Gastroesophageal sphincter (tissue), 3 donors: Measurements from ENCODE around the gene REL.

Experiments used
- EP300 ChIP-seq: sonication (generic); formaldehyde crosslinking; IDR thresholded peaks from one replicate; pipeline ENCODE4 v1.6.1; 2017; ENCODE audit warnings: antibody characterized with exemption, mild to moderate bottlenecking
- POLR2A ChIP-seq, 2 donors: fragments of 450-650 bp; IDR thresholded peaks; one replicate each; pipeline ENCODE4 v1.6.1; 2017; ENCODE audit warnings: antibody characterized with exemption in 2 of 2, mild to moderate bottlenecking in 2 of 2, moderate library complexity in 1 of 2
- POLR2AphosphoS5 ChIP-seq: sonication (generic); formaldehyde crosslinking; IDR thresholded peaks from one replicate; pipeline ENCODE4 v1.6.1; 2017; ENCODE audit warnings: antibody characterized with exemption
- TF ChIP-seq, protein P1 (sequence below), 4 experiments: fragments of 200-600 bp in 2 of 4; fragments of 450-650 bp in 2 of 4; sonication (generic) in 1 of 4; IDR thresholded peaks; one replicate each; pipeline ENCODE4 v1.5.1; 2017 to 2019; ENCODE audit warnings: antibody characterized with exemption in 4 of 4, mild to moderate bottlenecking in 2 of 4, moderate library complexity in 2 of 4

DNA sequence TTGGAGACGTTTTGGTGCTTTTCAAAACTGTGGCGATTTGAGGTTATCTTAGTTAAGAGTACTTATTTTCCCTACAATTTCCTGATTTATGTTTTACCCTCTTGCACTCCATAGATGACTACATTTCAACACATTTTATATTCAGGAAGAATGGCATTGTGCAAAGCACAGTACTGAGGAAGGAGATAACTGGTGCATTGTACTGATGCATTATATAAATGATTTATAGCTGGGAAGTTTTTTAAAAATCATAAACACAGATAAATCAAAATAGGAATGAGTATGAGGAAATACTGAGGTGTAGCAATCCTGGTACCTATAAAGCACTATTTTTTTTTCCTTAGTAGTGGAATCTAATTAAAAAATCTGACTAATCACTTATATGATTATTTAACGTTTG, 5.6 kb downstream of the REL start:
- TF ChIP-seq, protein P1, sequence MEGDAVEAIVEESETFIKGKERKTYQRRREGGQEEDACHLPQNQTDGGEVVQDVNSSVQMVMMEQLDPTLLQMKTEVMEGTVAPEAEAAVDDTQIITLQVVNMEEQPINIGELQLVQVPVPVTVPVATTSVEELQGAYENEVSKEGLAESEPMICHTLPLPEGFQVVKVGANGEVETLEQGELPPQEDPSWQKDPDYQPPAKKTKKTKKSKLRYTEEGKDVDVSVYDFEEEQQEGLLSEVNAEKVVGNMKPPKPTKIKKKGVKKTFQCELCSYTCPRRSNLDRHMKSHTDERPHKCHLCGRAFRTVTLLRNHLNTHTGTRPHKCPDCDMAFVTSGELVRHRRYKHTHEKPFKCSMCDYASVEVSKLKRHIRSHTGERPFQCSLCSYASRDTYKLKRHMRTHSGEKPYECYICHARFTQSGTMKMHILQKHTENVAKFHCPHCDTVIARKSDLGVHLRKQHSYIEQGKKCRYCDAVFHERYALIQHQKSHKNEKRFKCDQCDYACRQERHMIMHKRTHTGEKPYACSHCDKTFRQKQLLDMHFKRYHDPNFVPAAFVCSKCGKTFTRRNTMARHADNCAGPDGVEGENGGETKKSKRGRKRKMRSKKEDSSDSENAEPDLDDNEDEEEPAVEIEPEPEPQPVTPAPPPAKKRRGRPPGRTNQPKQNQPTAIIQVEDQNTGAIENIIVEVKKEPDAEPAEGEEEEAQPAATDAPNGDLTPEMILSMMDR (IDR thresholded peaks at IDR 0.05), result no peak
- TF ChIP-seq POLR2AphosphoS5 (no peak), POLR2A (IDR thresholded peaks at IDR 0.05) (no peak), EP300 (no peak)
